NB4 (cell line): ENCODE data around the gene FMO3.

Experiments
- POLR2A ChIP-seq: IDR thresholded peaks from 2 replicates; pipeline ENCODE4 v1.6.1; 2011; ENCODE audit warnings: mild to moderate bottlenecking; ENCODE audit not compliant: insufficient read length; ENCODE audit errors: extremely low read depth
- TF ChIP-seq, protein P1 (sequence below): IDR thresholded peaks from one replicate; pipeline ENCODE4 v1.5.1; 2012; ENCODE audit warnings: low read depth, low read length

DNA sequence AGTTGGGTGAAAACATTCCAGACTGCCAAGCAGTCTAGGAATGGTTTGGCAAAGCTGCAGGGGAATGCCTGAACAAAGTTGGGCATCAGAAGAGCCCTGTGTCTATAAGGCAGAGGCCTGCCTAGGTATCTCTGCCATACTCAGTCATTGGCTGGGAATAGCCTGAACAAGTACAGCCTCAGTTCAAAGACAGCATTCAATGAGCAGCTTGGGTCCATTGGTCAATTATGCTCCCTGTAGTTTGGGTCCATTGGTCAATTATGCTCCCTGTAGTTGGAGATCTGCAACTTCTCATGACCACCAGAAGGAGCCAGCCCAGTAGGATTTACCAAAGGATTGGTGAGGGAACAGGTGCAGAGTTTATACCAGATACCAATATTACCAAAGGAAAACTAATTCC is 31.6 kb downstream of the FMO3 start:
- TF ChIP-seq, protein P1, sequence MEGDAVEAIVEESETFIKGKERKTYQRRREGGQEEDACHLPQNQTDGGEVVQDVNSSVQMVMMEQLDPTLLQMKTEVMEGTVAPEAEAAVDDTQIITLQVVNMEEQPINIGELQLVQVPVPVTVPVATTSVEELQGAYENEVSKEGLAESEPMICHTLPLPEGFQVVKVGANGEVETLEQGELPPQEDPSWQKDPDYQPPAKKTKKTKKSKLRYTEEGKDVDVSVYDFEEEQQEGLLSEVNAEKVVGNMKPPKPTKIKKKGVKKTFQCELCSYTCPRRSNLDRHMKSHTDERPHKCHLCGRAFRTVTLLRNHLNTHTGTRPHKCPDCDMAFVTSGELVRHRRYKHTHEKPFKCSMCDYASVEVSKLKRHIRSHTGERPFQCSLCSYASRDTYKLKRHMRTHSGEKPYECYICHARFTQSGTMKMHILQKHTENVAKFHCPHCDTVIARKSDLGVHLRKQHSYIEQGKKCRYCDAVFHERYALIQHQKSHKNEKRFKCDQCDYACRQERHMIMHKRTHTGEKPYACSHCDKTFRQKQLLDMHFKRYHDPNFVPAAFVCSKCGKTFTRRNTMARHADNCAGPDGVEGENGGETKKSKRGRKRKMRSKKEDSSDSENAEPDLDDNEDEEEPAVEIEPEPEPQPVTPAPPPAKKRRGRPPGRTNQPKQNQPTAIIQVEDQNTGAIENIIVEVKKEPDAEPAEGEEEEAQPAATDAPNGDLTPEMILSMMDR = no peak
- TF ChIP-seq POLR2A = no peak
